IPS-20b (cell line): Measurements from ENCODE around the gene ENPP7.

Source experiments
- H3K27ac ChIP-seq: one replicate; pipeline ENCODE4 v1.5.1; 2013; ENCODE audit warnings: low read length
- H3K27me3 ChIP-seq: 2 replicates; pipeline ENCODE4 v1.6.1; 2013; ENCODE audit warnings: mild to moderate bottlenecking, low read length, inconsistent platforms; ENCODE audit not compliant: insufficient read depth
- H3K36me3 ChIP-seq: 2 replicates; pipeline ENCODE4 v1.6.1; 2013; ENCODE audit warnings: low read depth, mild to moderate bottlenecking, inconsistent platforms, low read length, moderate library complexity; ENCODE audit not compliant: insufficient read depth
- H3K4me1 ChIP-seq: 2 replicates; pipeline ENCODE4 v1.6.1; 2013; ENCODE audit warnings: mild to moderate bottlenecking, control low read depth, inconsistent platforms, low read length, moderate library complexity; ENCODE audit not compliant: insufficient read depth
- H3K4me3 ChIP-seq: 2 replicates; pipeline ENCODE4 v1.5.1; 2013; ENCODE audit warnings: mild to moderate bottlenecking, low read length, inconsistent platforms
- H3K9ac ChIP-seq: 2 replicates; pipeline ENCODE4 v1.6.1; 2013; ENCODE audit warnings: low read depth, mild to moderate bottlenecking, inconsistent platforms, low read length, moderate library complexity
- H3K9me3 ChIP-seq: 2 replicates; pipeline ENCODE4 v1.6.1; 2013; ENCODE audit warnings: mild to moderate bottlenecking, low read depth, low read length, inconsistent platforms; ENCODE audit not compliant: insufficient read depth

The ENPP7 gene

GRCh38 chr17:79777120-79777893, 46.6 kb downstream of the ENPP7 start:
- H3K36me3 ChIP-seq: peaks cover 32% of the 10 kb centered on the region
- no peaks in the 10 kb centered on the region for H3K9me3 ChIP-seq
- H3K4me1 ChIP-seq: peaks cover 15% of the 10 kb centered on the region
- H3K4me3 ChIP-seq: peak overlapping the region; percentile 70
- peak overlapping the region; percentile 51 for H3K27ac ChIP-seq
- H3K9ac ChIP-seq: peak overlapping the region; percentile 90; the same call in 1 of the 2 replicates
- peaks cover 25% of the 10 kb centered on the region; the same call in 1 of the 2 replicates for H3K27me3 ChIP-seq

- Histone ChIP-seq H3K9ac (peak within 1 kb of the TSS; percentile 91), H3K4me3 (peak within 1 kb of the TSS; percentile 79), H3K4me1 (peaks cover 15% of the 10 kb centered on the region), H3K27me3 (peaks cover 25% of the 10 kb centered on the region; the same call in 1 of the 2 replicates), H3K27ac (peak within 1 kb of the TSS; percentile 51), H3K36me3 (peaks cover 39% of the 10 kb centered on the region), H3K9me3 (no peaks in the 10 kb centered on the region)
Observed at GRCh38 chr17:79777894-79778503, 47.3 kb downstream of the ENPP7 start, which contains the start of gene CBX2. Gene CBX2, plus strand, starts transcription at chr17:79778148. Its CDS starts 88 bp downstream, at chr17:79778236.

GRCh38 chr17:79778504-79779083, 47.9 kb downstream of the ENPP7 start:
- H3K9me3 ChIP-seq: no peaks in the 10 kb centered on the region
- peak overlapping the region; percentile 91 for H3K9ac ChIP-seq
- peak overlapping the region; percentile 32 for H3K27ac ChIP-seq
- peaks cover 25% of the 10 kb centered on the region; the same call in 1 of the 2 replicates for H3K27me3 ChIP-seq
- H3K36me3 ChIP-seq: peaks cover 44% of the 10 kb centered on the region
- H3K4me3 ChIP-seq: peak overlapping the region; percentile 79
- H3K4me1 ChIP-seq: peaks cover 15% of the 10 kb centered on the region

GRCh38 chr17:79779084-79779529, 48.4 kb downstream of the ENPP7 start:
- Histone ChIP-seq H3K9ac (peak overlapping the region; percentile 91; the same call in 1 of the 2 replicates), H3K27me3 (peaks cover 25% of the 10 kb centered on the region; the same call in 1 of the 2 replicates), H3K9me3 (no peaks in the 10 kb centered on the region), H3K4me3 (peak overlapping the region; percentile 79), H3K36me3 (peaks cover 50% of the 10 kb centered on the region), H3K4me1 (peaks cover 15% of the 10 kb centered on the region), H3K27ac (peak overlapping the region; percentile 32)

- Histone ChIP-seq H3K36me3 (peaks cover 57% of the 10 kb centered on the region), H3K27ac (no peak overlapping the region), H3K9me3 (no peaks in the 10 kb centered on the region), H3K4me1 (peaks cover 15% of the 10 kb centered on the region), H3K4me3 (peak overlapping the region; percentile 79), H3K27me3 (peaks cover 22% of the 10 kb centered on the region; the same call in 1 of the 2 replicates), H3K9ac (peak overlapping the region; percentile 91; the same call in 1 of the 2 replicates)
Observed at GRCh38 chr17:79779661-79780365, 49.1 kb downstream of the ENPP7 start.

GRCh38 chr17:79781012-79781650, 50.4 kb downstream of the ENPP7 start:
- H3K4me1 ChIP-seq: peaks cover 14% of the 10 kb centered on the region
- no peak overlapping the region for H3K4me3 ChIP-seq
- H3K27ac ChIP-seq: no peak overlapping the region
- H3K36me3 ChIP-seq: peaks cover 68% of the 10 kb centered on the region
- no peak overlapping the region for H3K9ac ChIP-seq
- peaks cover 16% of the 10 kb centered on the region; the same call in 1 of the 2 replicates for H3K27me3 ChIP-seq
- no peaks in the 10 kb centered on the region for H3K9me3 ChIP-seq

- Histone ChIP-seq H3K9me3 (no peaks in the 10 kb centered on the region), H3K27me3 (peaks cover 16% of the 10 kb centered on the region), H3K4me1 (peaks cover 6% of the 10 kb centered on the region; the same call in 1 of the 2 replicates), H3K36me3 (peaks cover 68% of the 10 kb centered on the region), H3K9ac (no peak overlapping the region), H3K4me3 (no peak overlapping the region), H3K27ac (no peak overlapping the region)
Observed at GRCh38 chr17:79781736-79782575, 51.2 kb downstream of the ENPP7 start.

- Histone ChIP-seq H3K36me3 (peaks cover 68% of the 10 kb centered on the region), H3K4me1 (peaks cover 10% of the 10 kb centered on the region), H3K27ac (no peak overlapping the region), H3K9ac (no peak overlapping the region), H3K27me3 (peaks cover 34% of the 10 kb centered on the region), H3K4me3 (no peak overlapping the region), H3K9me3 (no peaks in the 10 kb centered on the region)
Observed at GRCh38 chr17:79783891-79784290, 53.1 kb downstream of the ENPP7 start.

- peaks cover 13% of the 10 kb centered on the region for H3K4me1 ChIP-seq
- no peaks in the 10 kb centered on the region for H3K9me3 ChIP-seq
- no peak overlapping the region for H3K9ac ChIP-seq
- peaks cover 64% of the 10 kb centered on the region for H3K36me3 ChIP-seq
- H3K4me3 ChIP-seq: no peak overlapping the region
- peaks cover 40% of the 10 kb centered on the region for H3K27me3 ChIP-seq
- H3K27ac ChIP-seq: no peak overlapping the region
Observed at GRCh38 chr17:79784353-79785016, 53.7 kb downstream of the ENPP7 start.
